ENCODE data around the gene ZWILCH. TPM values are rescaled to one million over a fixed set of nuclear protein-coding genes. Genes with fewer than 3 reads are reported as not detected.
A peak's percentile ranks its signal among the peaks of the same experiment; 100 is the strongest.

Gene ZWILCH
- total and polyA plus RNA-seq, 9 of the 15 experiments (the other 6 are each of a cell fraction or from before 2014, with no cell fraction given), result 32.8 to 94.2 (median 52.1) TPM

GRCh38 chr15:66581972-66582537 is 76.9 kb downstream of the ZWILCH start (continued):
- TF ChIP-seq ZMIZ1 (IDR thresholded peaks at IDR 0.05; ENCODE audit: low read depth in 2 of 2, low read length in 2 of 2), result peak in 1 of 2 experiments; percentile 43; a peak in 1 of 4 replicates
- peak; percentile 70; the same call in 1 of the 2 replicates for TF ChIP-seq HDAC2 (IDR thresholded peaks at IDR 0.05)
- TF ChIP-seq SNIP1 (IDR thresholded peaks at IDR 0.05; ENCODE audit: low read depth), result no peak
- peak; percentile 88 for TF ChIP-seq ZFP36 (IDR thresholded peaks at IDR 0.05; ENCODE audit: low read depth, low read length, partially characterized antibody)
- no peak for TF ChIP-seq XRCC3 (IDR thresholded peaks at IDR 0.05)
- no peak for TF ChIP-seq NR4A1 (CRISPR knock-in tag; IDR thresholded peaks at IDR 0.05)
- 0 out of 2 replicates have a peak, but pooled peaks have one; percentile 47 for TF ChIP-seq NR4A1 (tag; IDR thresholded peaks at IDR 0.05)
- peak; percentile 42; the same call in 1 of the 2 replicates for TF ChIP-seq THRB (CRISPR knock-in tag; conservative IDR thresholded peaks at IDR 0.05)
- 0 out of 2 replicates have a peak, but pooled peaks have one; percentile 48 for TF ChIP-seq ERF (CRISPR knock-in tag; IDR thresholded peaks at IDR 0.05)
- peak; percentile 78 for TF ChIP-seq RBM25 (IDR thresholded peaks at IDR 0.05; ENCODE audit: low read depth, low read length, severe bottlenecking)
- no peak for TF ChIP-seq TRIM28 (IDR thresholded peaks at IDR 0.05)
- 0 out of 2 replicates have a peak, but pooled peaks have one; percentile 3 for TF ChIP-seq NFE2 (IDR thresholded peaks at IDR 0.05; ENCODE audit: low read depth)
- no peak for TF ChIP-seq SREBF1 (IDR thresholded peaks at IDR 0.05; ENCODE audit: borderline replicate concordance, low read depth, low read length)
- peak; percentile 69 for TF ChIP-seq GABPA (tag; conservative IDR thresholded peaks at IDR 0.05; ENCODE audit: low read depth)
- 0 out of 2 replicates have a peak, but pooled peaks have one; percentile 78 for TF ChIP-seq THRAP3 (IDR thresholded peaks at IDR 0.05; ENCODE audit: borderline replicate concordance)
- peak; percentile 76 for TF ChIP-seq ELF2 (CRISPR knock-in tag; IDR thresholded peaks at IDR 0.05)
- peak; percentile 50 to 67; a peak in 2 of 4 replicates for TF ChIP-seq FOXK2 (conservative IDR thresholded peaks at IDR 0.05 in 1 of 2, IDR thresholded peaks at IDR 0.05 in 1 of 2; ENCODE audit: low read depth in 2 of 2)
- peak; percentile 78 for TF ChIP-seq RBFOX2 (IDR thresholded peaks at IDR 0.05; ENCODE audit: low read depth, low read length)
- TF ChIP-seq ID3 (CRISPR knock-in tag; IDR thresholded peaks at IDR 0.05), result no peak
- TF ChIP-seq ID3 (tag; IDR thresholded peaks at IDR 0.05), result no peak; the same call in 1 of the 2 replicates
- 0 out of 2 replicates have a peak, but pooled peaks have one; percentile 25 for TF ChIP-seq GTF2F1 (IDR thresholded peaks at IDR 0.05; ENCODE audit: low read depth, low read length)
- TF ChIP-seq MLLT1 (IDR thresholded peaks at IDR 0.05), result peak; percentile 47 to 61; a peak in 2 of 4 replicates
- peak in 1 of 2 experiments; percentile 73; a peak in 2 of 4 replicates for TF ChIP-seq CSDE1 (IDR thresholded peaks at IDR 0.05)
